Ovary (tissue), 10 donors: ENCODE measurements around the gene GOLGA5. TPM values are rescaled to one million over a fixed set of nuclear protein-coding genes. Genes with fewer than 3 reads are reported as not detected.
"Not testable (repeated sequence)": the region's sequence is repeated elsewhere in the genome, so short reads cannot be mapped to it uniquely, and the experiment has no call there.

Source experiments
- DNase-seq, 5 donors: peaks; one replicate each; pipeline ENCODE4 v3.0.0-alpha.2; 2019 to 2020
- H3K27ac ChIP-seq, 2 donors: fragments of 200-600 bp; one replicate each; pipeline versions ENCODE4 v1.5.1 to v1.8.0; 2019 to 2022
- H3K27me3 ChIP-seq: fragments of 200-600 bp; one replicate; pipeline ENCODE4 v1.8.0; 2022
- H3K36me3 ChIP-seq: fragments of 200-600 bp; sonication (generic); one replicate; pipeline ENCODE4 v1.5.1; 2019
- H3K4me1 ChIP-seq: one replicate; pipeline ENCODE4 v1.8.1; 2013; ENCODE audit warnings: mild to moderate bottlenecking, moderate library complexity; ENCODE audit not compliant: insufficient read depth
- H3K4me3 ChIP-seq: fragments of 200-600 bp; sonication (generic); one replicate; pipeline ENCODE4 v1.5.1; 2017
- H3K9me3 ChIP-seq, 2 donors: fragments of 200-600 bp in 1 of 2; sonication (generic) in 1 of 2; one replicate each; pipeline versions ENCODE4 v1.5.1 to v1.8.1; 2013 to 2019; ENCODE audit warnings: mild to moderate bottlenecking in 1 of 2, moderate library complexity in 1 of 2
- EP300 ChIP-seq: sonication (generic); formaldehyde crosslinking; IDR thresholded peaks from one replicate; pipeline ENCODE4 v1.6.1; 2017; ENCODE audit warnings: antibody characterized with exemption
- POLR2A ChIP-seq: fragments of 450-650 bp; IDR thresholded peaks from one replicate; pipeline ENCODE4 v1.6.1; 2017; ENCODE audit warnings: antibody characterized with exemption, mild to moderate bottlenecking, moderate library complexity
- WGBS, 3 donors: extraction: QIAGEN DNeasy Blood & Tissue Kit in 1 of 3; methylation state at CpG; one replicate each; pipeline versions ENCODE4 v1.1.5 to v1.1.7; 2013 to 2017; 5-methylcytosine and 5-hydroxymethylcytosine counted together
- intact Hi-C, 4 donors: fragments of 100-400 bp; cut with DNase I; formaldehyde crosslinking; loops; one replicate each; pipeline versions ENCODE4 v1.11.0 to v1.15.1; 2022 to 2023
- long read RNA-seq, 3 donors: library from polyadenylated mRNA in 2 of 3; unstranded in 2 of 3; transcript quantifications; one replicate each; pipeline ENCODE4 v2.0.0 and lab custom pipeline, GENCODE V29; 2021 to 2026
- polyA plus RNA-seq, 2 donors: library from polyadenylated mRNA; stranded (reverse); fragments of 200-250 nt in 1 of 2; fragments of 350-450 nt in 1 of 2; fragmentation: Illumina TruSeq in 1 of 2; extraction: RNeasy Lipid Tissue Mini Kit (QIAGEN cat#74804) in 1 of 2; gene quantifications; one replicate each; pipeline ENCODE4 v1.2.3, GENCODE V29; 2013 to 2014
- total RNA-seq, 7 donors: library from RNA; depleted of rRNA in 2 of 7; stranded (reverse); fragments of >200 nt in 2 of 7; fragmentation: NEBNext Ultra II Directional in 3 of 7; extraction: Animal tissue kit (Norgen Biotek cat#: 25700) in 3 of 7; gene quantifications; one replicate each; pipeline versions ENCODE4 v1.1.0 to v1.2.4, GENCODE V29; 2016 to 2023
- TF ChIP-seq, protein P1 (sequence below), 3 donors: fragments of 450-650 bp in 2 of 3; fragments of 200-600 bp in 1 of 3; IDR thresholded peaks; one replicate each; pipeline versions ENCODE4 v1.5.1 to v1.8.0; 2016 to 2022; ENCODE audit warnings: antibody characterized with exemption in 3 of 3, mild to moderate bottlenecking in 1 of 3
- donor health status: DM: no; HTN: no; CAD: no; lungs with moderate emphysema.
- donor health status: DM: no; HTN: no; CAD: no.
- donor health status: Bipolar disorder and iron deficiency.
- donor health status: DM: yes; HTN: yes; CAD: no.
- donor health status: DM: no; HTN: no; CAD: no.
- donor health status: DM: yes; HTN: yes; CAD: no.

GOLGA5 gene
- total RNA-seq (10 to 100 TPM; 24.6 to 31.1 (median 25.9) TPM), polyA plus RNA-seq (10 to 100 TPM; 19.6 to 31.2 TPM)
- long read RNA-seq, donor 1, transcript GOLGA5-201 (13 exons, 2,969 nt): major isoform, 40 of 74 reads
- long read RNA-seq, donor 1, partial matches to known transcripts: 20 of 74 reads
- long read RNA-seq, donor 1, other reads (novel, unspliced or antisense): 14 of 74 reads
- long read RNA-seq, donor 2, transcript GOLGA5-201 (13 exons, 2,969 nt): major isoform, 9 of 18 reads
- long read RNA-seq, donor 2, partial matches to known transcripts: 9 of 18 reads
- long read RNA-seq, donor 2, other reads (novel, unspliced or antisense): 0 of 18 reads
- long read RNA-seq, donor 3, transcript GOLGA5-201 (13 exons, 2,969 nt): major isoform, 60 of 75 reads
- long read RNA-seq, donor 3, partial matches to known transcripts: 5 of 75 reads
- long read RNA-seq, donor 3, other reads (novel, unspliced or antisense): 10 of 75 reads

GRCh38 chr14:92793709-92794546, at the start of gene GOLGA5:
GOLGA5 (plus strand) TSS chr14:92794305; CDS start chr14:92797438, 3,133 bp downstream.
- Histone ChIP-seq H3K9me3 (no peaks in the 10 kb centered on the region), H3K4me1 (peaks cover 6% of the 10 kb centered on the region), H3K4me3 (peak within 1 kb of the TSS; percentile 82), H3K27me3 (no peaks in the 10 kb centered on the region), H3K36me3 (no peaks in the 10 kb centered on the region), H3K27ac (peak within 1 kb of the TSS in 1 of 2 donors; percentile 72)
- intact Hi-C loops: no loop called here
- WGBS, 3 donors: 0 to 1% (median 1%) methylated on average over 64 to 71 of the region's 71 CpGs
- DNase-seq: peak; percentile 98 to 99 (median 98)
- TF ChIP-seq POLR2A (peak; percentile 38), EP300 (peak; percentile 55)
- TF ChIP-seq, protein P1, sequence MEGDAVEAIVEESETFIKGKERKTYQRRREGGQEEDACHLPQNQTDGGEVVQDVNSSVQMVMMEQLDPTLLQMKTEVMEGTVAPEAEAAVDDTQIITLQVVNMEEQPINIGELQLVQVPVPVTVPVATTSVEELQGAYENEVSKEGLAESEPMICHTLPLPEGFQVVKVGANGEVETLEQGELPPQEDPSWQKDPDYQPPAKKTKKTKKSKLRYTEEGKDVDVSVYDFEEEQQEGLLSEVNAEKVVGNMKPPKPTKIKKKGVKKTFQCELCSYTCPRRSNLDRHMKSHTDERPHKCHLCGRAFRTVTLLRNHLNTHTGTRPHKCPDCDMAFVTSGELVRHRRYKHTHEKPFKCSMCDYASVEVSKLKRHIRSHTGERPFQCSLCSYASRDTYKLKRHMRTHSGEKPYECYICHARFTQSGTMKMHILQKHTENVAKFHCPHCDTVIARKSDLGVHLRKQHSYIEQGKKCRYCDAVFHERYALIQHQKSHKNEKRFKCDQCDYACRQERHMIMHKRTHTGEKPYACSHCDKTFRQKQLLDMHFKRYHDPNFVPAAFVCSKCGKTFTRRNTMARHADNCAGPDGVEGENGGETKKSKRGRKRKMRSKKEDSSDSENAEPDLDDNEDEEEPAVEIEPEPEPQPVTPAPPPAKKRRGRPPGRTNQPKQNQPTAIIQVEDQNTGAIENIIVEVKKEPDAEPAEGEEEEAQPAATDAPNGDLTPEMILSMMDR (IDR thresholded peaks at IDR 0.05): peak in 2 of 3 donors; percentile 53 to 62

DNA sequence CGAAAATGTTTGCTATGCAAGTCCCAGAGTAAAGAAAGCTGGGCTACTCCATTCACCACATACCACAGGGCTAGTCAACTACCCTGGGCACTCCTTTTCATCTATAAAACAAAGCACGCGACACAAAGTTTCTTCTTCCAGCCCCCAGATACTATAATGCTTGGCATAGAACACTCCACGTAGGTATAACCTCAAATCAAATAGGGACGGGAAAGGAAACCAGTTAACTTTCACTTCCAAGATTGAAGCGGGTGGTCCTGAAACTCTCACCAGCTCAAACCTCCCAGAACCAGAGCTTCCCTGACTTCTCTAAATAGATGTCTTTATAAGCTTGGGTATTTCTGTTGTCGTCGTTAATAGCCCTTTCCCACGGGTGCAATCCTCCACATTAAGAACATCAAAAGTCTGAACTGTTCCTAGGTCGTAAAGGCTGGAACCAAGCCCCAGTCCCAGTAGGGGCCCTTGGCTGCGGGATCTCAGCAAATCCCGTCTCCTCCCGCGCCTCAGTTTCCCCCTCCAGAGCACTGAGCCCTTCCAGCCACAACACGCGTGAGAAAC, 46.3 kb upstream of the GOLGA5 start:
- Histone ChIP-seq H3K27ac (peak overlapping the region in 1 of 2 donors; percentile 57), H3K27me3 (no peaks in the 10 kb centered on the region), H3K36me3 (no peaks in the 10 kb centered on the region), H3K9me3 (no peaks in the 10 kb centered on the region), H3K4me1 (peaks cover 10% of the 10 kb centered on the region), H3K4me3 (peak overlapping the region; percentile 77)
- TF ChIP-seq POLR2A (no peak), EP300 (no peak)
- TF ChIP-seq, protein P1 (IDR thresholded peaks at IDR 0.05): no peak
- intact Hi-C loops: no loop called here
- WGBS, 3 donors: 1% methylated on average over 16 of the region's 16 CpGs
- DNase-seq: peak in 3 of 5 donors; percentile 11 to 40 (median 35)

DNA sequence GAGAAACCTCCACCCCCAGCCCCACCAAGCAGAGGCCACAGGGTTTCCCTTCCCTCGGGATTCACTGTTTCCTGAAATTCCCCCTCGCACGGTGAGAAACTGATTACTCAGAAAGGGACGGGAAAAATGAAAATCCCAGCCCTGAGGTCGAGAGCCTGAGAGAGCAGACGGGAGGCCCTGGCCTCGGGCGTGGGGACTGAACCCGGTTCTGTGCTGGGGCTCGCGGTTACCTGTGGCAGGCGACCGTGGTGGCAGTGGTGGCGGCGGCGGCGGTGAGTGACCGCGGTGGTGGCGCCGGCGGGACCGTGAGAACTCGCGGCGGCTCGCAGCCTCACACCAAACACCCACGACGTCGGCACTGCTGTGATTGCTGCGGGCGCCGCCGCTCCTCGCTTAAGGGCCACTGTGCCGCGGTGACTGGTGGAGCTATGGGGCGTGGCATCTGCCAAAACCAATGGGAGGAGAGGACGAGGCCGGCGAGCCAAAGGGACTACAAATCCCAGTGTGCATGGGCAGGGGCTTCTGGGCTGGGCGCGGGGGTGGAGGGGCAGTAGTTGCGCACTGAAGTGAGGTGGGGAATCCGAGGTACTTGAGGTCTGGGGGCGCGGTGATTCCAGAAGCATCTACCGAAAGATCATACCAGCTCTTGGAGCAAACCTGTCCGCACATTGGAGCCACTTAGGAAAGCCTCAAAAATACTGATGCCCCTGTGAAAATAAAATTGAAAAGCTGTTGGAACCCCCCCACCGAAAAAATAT, 45.7 kb upstream of the GOLGA5 start, which contains the start of gene LGMN:
Gene LGMN (minus strand): TSS at position 369 of the 758 bp plus-strand sequence. CDS start 15,841 bp downstream, outside the sequence.
- Histone ChIP-seq H3K27ac (peak within 1 kb of the TSS in 1 of 2 donors; percentile 57), H3K36me3 (no peaks in the 10 kb centered on the region), H3K27me3 (no peaks in the 10 kb centered on the region), H3K9me3 (no peaks in the 10 kb centered on the region), H3K4me1 (peaks cover 10% of the 10 kb centered on the region), H3K4me3 (peak within 1 kb of the TSS; percentile 77)
- DNase-seq: peak; percentile 93 to 96 (median 95)
- WGBS, 3 donors: 0 to 2% (median 1%) methylated on average over 49 to 50 of the region's 50 CpGs
- TF ChIP-seq EP300 (no peak), POLR2A (peak; percentile 91)
- TF ChIP-seq, protein P1 (IDR thresholded peaks at IDR 0.05): peak in 1 of 3 donors; percentile 25
- intact Hi-C loops: no loop called here

GRCh38 chr14:92750222-92750728, 43.8 kb upstream of the GOLGA5 start:
- H3K27me3 ChIP-seq, intact Hi-C loops, DNase-seq, H3K36me3 ChIP-seq, H3K9me3 ChIP-seq, H3K4me3 ChIP-seq, H3K4me1 ChIP-seq: not testable (repeated sequence)
- peak overlapping the region in 1 of 2 donors; percentile 71 for H3K27ac ChIP-seq
- 83 to 93% (median 85%) methylated on average over 10 of the region's 10 CpGs for whole genome bisulfite sequencing, 3 donors
